HepG2 (cell line): ENCODE measurements around the gene METAP2. TPM values are rescaled to one million over a fixed set of nuclear protein-coding genes. Genes with fewer than 3 reads are reported as not detected.

Experiments
- ATAC-seq: fragments of 200-7000 bp; cut with Tn5 transposase; 3 replicates; pipeline ENCODE4 v1.9.1; 2020; ENCODE audit warnings: mild to moderate bottlenecking, moderate library complexity
- BruUV-seq: library from RNA; stranded (reverse); fragments of 400-500 nt; replicated peaks from 2 replicates; lab custom pipeline; 2021; lab: Mats Ljungman, UMichigan
- CTCF ChIA-PET: fragments of 300-600 bp; formaldehyde crosslinking; extraction: SDS; loops from one replicate; lab custom pipeline; 2021; ENCODE audit warnings: low total read pairs, inconsistent platforms, low intra/inter-chr PET ratio; lab: Yijun Ruan, JAX
- POLR2A ChIA-PET: fragments of 350-600 bp; sonication (Branson Sonifier 250); formaldehyde crosslinking; loops from one replicate; lab custom pipeline; 2020; ENCODE audit warnings: antibody characterized with exemption, inconsistent platforms; lab: Yijun Ruan, JAX
- DNase-seq: peaks from one replicate; pipeline ENCODE4 v3.0.0-alpha.2; 2015; ENCODE audit warnings: low spot score
- FAIRE-seq: peaks from 3 replicates; lab custom pipeline; 2011; peaks lifted over from hg19 to GRCh38; lab: Jason Lieb, UNC
- H2AFZ ChIP-seq: one replicate; pipeline ENCODE4 v1.6.1; 2011; ENCODE audit warnings: low read length, inconsistent platforms
- H3K27ac ChIP-seq: fragments of 300-600 bp; 3 replicates; pipeline ENCODE4 v1.8.0; 2011; ENCODE audit warnings: mixed run types, mild to moderate bottlenecking, mixed read lengths, low read length, inconsistent platforms; ENCODE audit not compliant: insufficient read depth; ENCODE audit errors: extremely low read length
- H3K27me3 ChIP-seq, 2 experiments: fragments of 200-600 bp in 1 of 2; 2 replicates in 1 of 2; 3 replicates in 1 of 2; pipeline versions ENCODE4 v1.6.0 to v1.8.0; 2011; ENCODE audit warnings: low read length in 2 of 2, mild to moderate bottlenecking in 2 of 2, moderate library complexity in 2 of 2, inconsistent platforms in 1 of 2; ENCODE audit not compliant: insufficient read depth in 2 of 2, control insufficient read depth in 1 of 2
- H3K36me3 ChIP-seq, 2 experiments: fragments of 200-600 bp in 1 of 2; replicated peaks in 1 of 2; 2 replicates in 1 of 2; 3 replicates in 1 of 2; pipeline versions ENCODE4 v1.5.1 to v1.8.0; 2011; ENCODE audit warnings: low read length in 2 of 2, inconsistent platforms in 1 of 2; ENCODE audit not compliant: insufficient read depth in 2 of 2, control insufficient read depth in 1 of 2
- H3K4me1 ChIP-seq: 2 replicates; pipeline ENCODE4 v1.5.1; 2012; ENCODE audit warnings: low read length, inconsistent platforms; ENCODE audit not compliant: insufficient read depth
- H3K4me2 ChIP-seq: 2 replicates; pipeline ENCODE4 v1.6.0; 2011; ENCODE audit warnings: low read depth, low read length, inconsistent platforms
- H3K4me3 ChIP-seq, 3 experiments: fragments of 200-600 bp in 1 of 3; sonication (generic), shearing (Covaris generic) in 1 of 3; replicated peaks in 1 of 3; 2 replicates each; pipeline ENCODE4 v1.5.1; 2011 to 2016; ENCODE audit warnings: low read length in 3 of 3, inconsistent platforms in 2 of 3, low read depth in 2 of 3, mild to moderate bottlenecking in 2 of 3, control low read depth in 1 of 3, mixed read lengths in 1 of 3; ENCODE audit not compliant: insufficient read depth in 1 of 3
- H3K79me2 ChIP-seq: one replicate; pipeline ENCODE4 v1.6.1; 2011; ENCODE audit warnings: low read length, inconsistent platforms; ENCODE audit not compliant: insufficient read depth
- H3K9ac ChIP-seq: 2 replicates; pipeline ENCODE4 v1.6.0; 2011; ENCODE audit warnings: mild to moderate bottlenecking, low read depth, low read length, inconsistent platforms; ENCODE audit not compliant: insufficient read depth
- H3K9me3 ChIP-seq: 2 replicates; pipeline ENCODE4 v1.5.1; 2012; ENCODE audit warnings: mild to moderate bottlenecking, low read length
- H4K20me1 ChIP-seq: 2 replicates; pipeline ENCODE4 v1.6.0; 2011; ENCODE audit warnings: inconsistent platforms, mild to moderate bottlenecking, low read length, moderate library complexity; ENCODE audit not compliant: insufficient read depth
- ZNF33A ChIP-seq: sonication (generic); formaldehyde crosslinking; IDR thresholded peaks from 2 replicates; pipeline ENCODE4 v1.5.1; 2020; ENCODE audit warnings: missing genetic modification reagents, mild to moderate bottlenecking, moderate library complexity, borderline replicate concordance
- ZNF34 ChIP-seq: sonication (generic); formaldehyde crosslinking; IDR thresholded peaks from 2 replicates; pipeline ENCODE4 v1.4.0; 2020; ENCODE audit warnings: mild to moderate bottlenecking, missing genetic modification reagents, borderline replicate concordance
- WGBS: methylation state at CpG from one replicate; pipeline ENCODE4 v1.1.6; 2017; ENCODE audit warnings: low lambda C conversion rate; 5-methylcytosine and 5-hydroxymethylcytosine counted together
- in situ Hi-C: cut with HindIII; loops from 2 replicates; pipeline ENCODE4 v1.10.0; 2017; ENCODE audit warnings: low pct_unique_long_range_greater_than_20kb; ENCODE audit not compliant: extremely low pct_ligation_motif_present
- intact Hi-C: fragments of 100-400 bp; cut with micrococcal nuclease; formaldehyde crosslinking; loops from one replicate; pipeline ENCODE4 v1.10.0; 2022; ENCODE audit not compliant: unreplicated experiment
- polyA plus RNA-seq, 8 experiments: library from polyadenylated mRNA; depleted of rRNA in 3 of 8; stranded (reverse) in 7 of 8; unstranded in 1 of 8; fragments of >200 nt; fragmentation: Illumina TruSeq in 4 of 8; extraction: Trizol in 4 of 8; gene quantifications; 2 replicates each; pipeline versions ENCODE4 v1.2.1 to v1.2.3, GENCODE V29; 2011 to 2016; ENCODE audit warnings: low read depth in 4 of 8, missing spikeins in 1 of 8, mixed read lengths in 1 of 8; ENCODE audit not compliant: insufficient read depth in 1 of 8
- total RNA-seq, 5 experiments: library from RNA; depleted of rRNA; stranded (reverse); fragments of >200 nt; fragmentation: Illumina TruSeq; extraction: Trizol; gene quantifications; 2 replicates each; pipeline ENCODE4 v1.2.3, GENCODE V29; 2016; ENCODE audit warnings: low read depth in 1 of 5
- TF ChIP-seq, protein P1 (sequence below), 2 experiments: fragments of 450-650 bp in 1 of 2; sonication (generic) in 1 of 2; formaldehyde crosslinking in 1 of 2; IDR thresholded peaks; 2 replicates each; pipeline versions ENCODE4 v1.6.1 to v1.8.0; 2016 to 2022; ENCODE audit warnings: antibody characterized with exemption in 1 of 2, mild to moderate bottlenecking in 1 of 2, missing genetic modification reagents in 1 of 2

METAP2 gene
- total and polyA plus RNA-seq, 2 of the 13 experiments (the other 11 are each of a cell fraction or from before 2014, with no cell fraction given): 67.8 to 131 TPM

- TF ChIP-seq, protein P1, sequence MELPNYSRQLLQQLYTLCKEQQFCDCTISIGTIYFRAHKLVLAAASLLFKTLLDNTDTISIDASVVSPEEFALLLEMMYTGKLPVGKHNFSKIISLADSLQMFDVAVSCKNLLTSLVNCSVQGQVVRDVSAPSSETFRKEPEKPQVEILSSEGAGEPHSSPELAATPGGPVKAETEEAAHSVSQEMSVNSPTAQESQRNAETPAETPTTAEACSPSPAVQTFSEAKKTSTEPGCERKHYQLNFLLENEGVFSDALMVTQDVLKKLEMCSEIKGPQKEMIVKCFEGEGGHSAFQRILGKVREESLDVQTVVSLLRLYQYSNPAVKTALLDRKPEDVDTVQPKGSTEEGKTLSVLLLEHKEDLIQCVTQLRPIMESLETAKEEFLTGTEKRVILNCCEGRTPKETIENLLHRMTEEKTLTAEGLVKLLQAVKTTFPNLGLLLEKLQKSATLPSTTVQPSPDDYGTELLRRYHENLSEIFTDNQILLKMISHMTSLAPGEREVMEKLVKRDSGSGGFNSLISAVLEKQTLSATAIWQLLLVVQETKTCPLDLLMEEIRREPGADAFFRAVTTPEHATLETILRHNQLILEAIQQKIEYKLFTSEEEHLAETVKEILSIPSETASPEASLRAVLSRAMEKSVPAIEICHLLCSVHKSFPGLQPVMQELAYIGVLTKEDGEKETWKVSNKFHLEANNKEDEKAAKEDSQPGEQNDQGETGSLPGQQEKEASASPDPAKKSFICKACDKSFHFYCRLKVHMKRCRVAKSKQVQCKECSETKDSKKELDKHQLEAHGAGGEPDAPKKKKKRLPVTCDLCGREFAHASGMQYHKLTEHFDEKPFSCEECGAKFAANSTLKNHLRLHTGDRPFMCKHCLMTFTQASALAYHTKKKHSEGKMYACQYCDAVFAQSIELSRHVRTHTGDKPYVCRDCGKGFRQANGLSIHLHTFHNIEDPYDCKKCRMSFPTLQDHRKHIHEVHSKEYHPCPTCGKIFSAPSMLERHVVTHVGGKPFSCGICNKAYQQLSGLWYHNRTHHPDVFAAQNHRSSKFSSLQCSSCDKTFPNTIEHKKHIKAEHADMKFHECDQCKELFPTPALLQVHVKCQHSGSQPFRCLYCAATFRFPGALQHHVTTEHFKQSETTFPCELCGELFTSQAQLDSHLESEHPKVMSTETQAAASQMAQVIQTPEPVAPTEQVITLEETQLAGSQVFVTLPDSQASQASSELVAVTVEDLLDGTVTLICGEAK (IDR thresholded peaks at IDR 0.05): peak; percentile 66
- TF ChIP-seq, protein P1 (CRISPR knock-in tag; IDR thresholded peaks at IDR 0.05): no peak
- TF ChIP-seq, all 625 proteins: peak for 1
These were observed 38.6 kb upstream of the METAP2 start (continued) for GRCh38 chr12:95435355-95435754.

GRCh38 chr12:95437565-95437964, 36.4 kb upstream of the METAP2 start:
- POLR2A ChIA-PET: no interaction called here
- no peaks in the 10 kb centered on the region for H3K9me3 ChIP-seq
- no peak overlapping the region for H3K4me2 ChIP-seq
- H3K79me2 ChIP-seq: no peaks in the 10 kb centered on the region
- CTCF ChIA-PET: no interaction called here
- ATAC-seq: no peak
- 9% methylated on average over 2 of the region's 2 CpGs for WGBS
- in situ Hi-C loops: no loop called here
- H3K27me3 ChIP-seq: no peaks in the 10 kb centered on the region; a peak in 1 of 5 replicates
- H3K27ac ChIP-seq: no peak overlapping the region
- no TSS peak for BruUV-seq
- intact Hi-C loops: no loop called here
- no peak for DNase-seq
- no peak overlapping the region for H2AFZ ChIP-seq
- TF ChIP-seq ZNF34 (CRISPR knock-in tag): no peak
- no peak for TF ChIP-seq ZNF33A
- no peak for FAIRE-seq
- H3K36me3 ChIP-seq: no peaks in the 10 kb centered on the region
- H3K4me3 ChIP-seq: no peak overlapping the region
- H4K20me1 ChIP-seq: no peaks in the 10 kb centered on the region
- no peaks in the 10 kb centered on the region for H3K4me1 ChIP-seq
- no peak overlapping the region for H3K9ac ChIP-seq
